Stimulated activated effector memory CD8-positive, alpha-beta T cell treated with anti-CD3 and anti-CD28 coated beads, Interleukin-12 subunit alpha, Interleukin-12 subunit beta, amount 100 ng/mL, for 72 hours (primary cell): ENCODE data around the gene SMIM13.

Experiments used
- ATAC-seq: fragments of 150-1000 bp; cut with Tn5 transposase; 2 replicates; pipeline ENCODE4 v1.10.0; 2021
- DNase-seq, 2 donors: peaks; one replicate each; pipeline ENCODE4 v3.0.0; 2021 to 2022; ENCODE audit warnings: low spot score in 2 of 2
- H3K27ac Mint-ChIP-seq: one replicate; pipeline ENCODE4 v1.8.0; 2022; ENCODE audit warnings: mild to moderate bottlenecking, mixed read lengths
- H3K36me3 Mint-ChIP-seq: one replicate; pipeline ENCODE4 v1.8.0; 2022; ENCODE audit warnings: mild to moderate bottlenecking, mixed read lengths
- H3K4me1 Mint-ChIP-seq: one replicate; pipeline ENCODE4 v1.8.0; 2022; ENCODE audit warnings: mixed read lengths
- H3K4me3 Mint-ChIP-seq: one replicate; pipeline ENCODE4 v1.8.0; 2022; ENCODE audit warnings: mild to moderate bottlenecking, mixed read lengths
- H3K9me3 Mint-ChIP-seq: one replicate; pipeline ENCODE4 v1.8.0; 2022; ENCODE audit warnings: mixed read lengths

The SMIM13 gene

GRCh38 chr6:11128608-11129007, 35.0 kb downstream of the SMIM13 start:
- DNase-seq (no peak), ATAC-seq (no peak)
- Mint-ChIP-seq H3K27ac (no peak overlapping the region), H3K4me1 (peaks cover 31% of the 10 kb centered on the region), H3K4me3 (no peak overlapping the region), H3K9me3 (no peaks in the 10 kb centered on the region), H3K36me3 (no peaks in the 10 kb centered on the region)

GRCh38 chr6:11129908-11130565, 36.4 kb downstream of the SMIM13 start:
- ATAC-seq, result no peak
- H3K4me3 Mint-ChIP-seq, result no peak overlapping the region
- H3K36me3 Mint-ChIP-seq, result peaks cover 10% of the 10 kb centered on the region
- no peaks in the 10 kb centered on the region for H3K9me3 Mint-ChIP-seq
- peaks cover 31% of the 10 kb centered on the region for H3K4me1 Mint-ChIP-seq
- peak overlapping the region; percentile 14 for H3K27ac Mint-ChIP-seq
- DNase-seq, result no peak

DNA sequence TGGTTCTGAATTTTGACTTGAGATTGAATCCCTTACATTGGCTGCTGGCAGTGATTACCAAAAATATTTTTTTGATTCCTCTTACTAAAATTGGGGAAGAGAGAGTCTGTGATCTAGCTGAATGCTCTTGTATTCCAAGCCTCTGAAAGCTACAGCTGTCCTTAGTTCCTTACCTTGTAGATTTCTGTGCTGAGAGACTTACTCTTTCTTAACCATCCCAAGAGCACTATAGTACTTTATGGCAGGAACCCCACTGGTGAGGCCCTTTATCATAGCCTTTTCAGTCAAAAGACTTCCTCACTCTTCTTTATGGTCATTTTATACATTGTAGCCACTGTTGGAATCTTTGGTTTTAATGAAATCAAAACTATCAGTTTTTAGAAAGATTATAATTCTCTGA, 37.0 kb downstream of the SMIM13 start:
- peaks cover 31% of the 10 kb centered on the region for H3K4me1 Mint-ChIP-seq
- H3K4me3 Mint-ChIP-seq, result no peak overlapping the region
- peak overlapping the region; percentile 14 for H3K27ac Mint-ChIP-seq

GRCh38 chr6:11132194-11132888, 38.7 kb downstream of the SMIM13 start:
- peaks cover 18% of the 10 kb centered on the region for H3K36me3 Mint-ChIP-seq
- H3K9me3 Mint-ChIP-seq, result no peaks in the 10 kb centered on the region
- DNase-seq, result no peak
- no peak for ATAC-seq
- peaks cover 19% of the 10 kb centered on the region for H3K4me1 Mint-ChIP-seq
- no peak overlapping the region for H3K27ac Mint-ChIP-seq
- no peak overlapping the region for H3K4me3 Mint-ChIP-seq

More for the DNA sequence above, 37.0 kb downstream of the SMIM13 start:
- ATAC-seq (no peak), DNase-seq (no peak)
- H3K36me3 Mint-ChIP-seq, result peaks cover 14% of the 10 kb centered on the region
- no peaks in the 10 kb centered on the region for H3K9me3 Mint-ChIP-seq

DNA sequence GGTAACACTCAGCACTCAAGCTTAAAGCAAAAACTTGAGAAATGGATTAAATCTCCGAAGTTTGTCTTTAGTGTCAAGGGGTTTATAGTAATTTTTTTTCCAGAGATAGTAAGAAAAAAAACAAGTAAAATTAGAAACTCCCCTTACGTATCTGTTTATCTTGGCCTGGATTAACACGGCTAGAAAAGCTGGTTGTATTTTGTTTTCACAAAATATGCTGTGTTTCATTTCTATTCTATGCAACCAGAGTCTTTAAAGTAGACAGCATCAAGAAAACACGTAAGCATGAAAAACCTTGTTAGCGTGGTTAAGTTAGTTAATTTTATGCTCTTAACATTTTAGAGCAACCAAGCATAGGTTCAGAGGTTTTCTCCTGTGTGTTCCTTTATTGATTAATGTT, 39.6 kb downstream of the SMIM13 start:
- H3K4me3 Mint-ChIP-seq, result no peak overlapping the region

GRCh38 chr6:11136809-11137208, 43.2 kb downstream of the SMIM13 start:
- no peak for ATAC-seq
- no peaks in the 10 kb centered on the region for H3K9me3 Mint-ChIP-seq

More for the DNA sequence above, 39.6 kb downstream of the SMIM13 start:
- Mint-ChIP-seq H3K36me3 (peaks cover 18% of the 10 kb centered on the region), H3K9me3 (no peaks in the 10 kb centered on the region), H3K4me1 (peaks cover 16% of the 10 kb centered on the region), H3K27ac (no peak overlapping the region)
- DNase-seq (no peak), ATAC-seq (no peak)

DNA sequence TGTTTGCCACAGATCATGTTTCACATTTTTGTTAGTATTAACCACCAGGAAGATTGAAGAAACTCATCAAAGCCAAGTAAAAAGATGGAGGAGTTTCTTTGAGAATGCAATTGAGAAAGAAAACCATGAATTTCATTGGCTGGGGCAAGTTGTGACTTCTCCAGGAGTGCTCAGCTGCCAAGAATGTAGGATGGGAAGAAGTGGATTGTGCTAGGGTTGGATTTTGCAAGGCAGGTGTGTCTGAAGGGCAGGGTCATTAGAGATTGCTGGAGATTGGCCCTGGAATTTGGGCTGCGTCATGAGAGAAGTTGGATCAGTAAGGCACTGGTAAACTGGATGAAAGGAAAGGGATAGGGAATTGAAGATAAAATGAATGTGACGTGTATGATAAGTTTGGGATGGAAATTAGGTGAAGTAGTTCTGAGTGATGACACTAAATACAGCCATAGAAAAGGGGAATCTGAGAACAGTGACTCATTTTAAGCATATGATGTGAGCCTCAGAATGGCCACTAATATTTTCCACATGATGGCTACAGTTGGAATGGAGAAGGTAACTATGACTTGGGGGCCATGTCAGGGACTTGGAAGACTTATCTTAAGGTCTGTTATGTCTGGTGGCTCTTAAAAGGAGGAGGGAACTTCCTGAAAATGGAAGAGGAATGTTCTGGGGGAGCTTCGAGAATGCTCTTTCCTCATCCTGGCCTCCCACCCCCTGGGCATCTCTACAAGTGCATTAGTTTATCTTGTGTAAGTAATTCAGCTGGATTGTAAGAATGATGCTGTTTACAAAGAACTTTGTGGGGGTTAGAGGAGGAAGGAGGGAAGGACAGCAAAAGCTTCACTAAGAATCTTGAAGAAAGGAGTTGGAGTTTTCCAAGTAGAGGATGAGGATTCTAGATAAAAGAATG, 45.7 kb downstream of the SMIM13 start:
- Mint-ChIP-seq H3K27ac (peak overlapping the region; percentile 8), H3K36me3 (peaks cover 15% of the 10 kb centered on the region), H3K4me3 (no peak overlapping the region), H3K4me1 (peaks cover 17% of the 10 kb centered on the region), H3K9me3 (no peaks in the 10 kb centered on the region)
- ATAC-seq (peak; percentile 82), DNase-seq (no peak)

More at GRCh38 chr6:11136809-11137208, 43.2 kb downstream of the SMIM13 start:
- H3K36me3 Mint-ChIP-seq, result peaks cover 18% of the 10 kb centered on the region
- no peak overlapping the region for H3K27ac Mint-ChIP-seq
- H3K4me3 Mint-ChIP-seq, result no peak overlapping the region
- H3K4me1 Mint-ChIP-seq, result peaks cover 10% of the 10 kb centered on the region
- no peak for DNase-seq

GRCh38 chr6:11140056-11140455, 46.4 kb downstream of the SMIM13 start:
- H3K9me3 Mint-ChIP-seq, result no peaks in the 10 kb centered on the region
- peaks cover 8% of the 10 kb centered on the region for H3K36me3 Mint-ChIP-seq
- peak overlapping the region; percentile 8 for H3K27ac Mint-ChIP-seq
- DNase-seq, result no peak
- no peak for ATAC-seq
- H3K4me3 Mint-ChIP-seq, result no peak overlapping the region
- peaks cover 22% of the 10 kb centered on the region for H3K4me1 Mint-ChIP-seq

GRCh38 chr6:11141295-11141694, 47.7 kb downstream of the SMIM13 start:
- Mint-ChIP-seq H3K27ac (no peak overlapping the region), H3K4me3 (no peak overlapping the region), H3K9me3 (no peaks in the 10 kb centered on the region), H3K4me1 (peaks cover 22% of the 10 kb centered on the region), H3K36me3 (no peaks in the 10 kb centered on the region)
- ATAC-seq, result no peak
- no peak for DNase-seq

DNA sequence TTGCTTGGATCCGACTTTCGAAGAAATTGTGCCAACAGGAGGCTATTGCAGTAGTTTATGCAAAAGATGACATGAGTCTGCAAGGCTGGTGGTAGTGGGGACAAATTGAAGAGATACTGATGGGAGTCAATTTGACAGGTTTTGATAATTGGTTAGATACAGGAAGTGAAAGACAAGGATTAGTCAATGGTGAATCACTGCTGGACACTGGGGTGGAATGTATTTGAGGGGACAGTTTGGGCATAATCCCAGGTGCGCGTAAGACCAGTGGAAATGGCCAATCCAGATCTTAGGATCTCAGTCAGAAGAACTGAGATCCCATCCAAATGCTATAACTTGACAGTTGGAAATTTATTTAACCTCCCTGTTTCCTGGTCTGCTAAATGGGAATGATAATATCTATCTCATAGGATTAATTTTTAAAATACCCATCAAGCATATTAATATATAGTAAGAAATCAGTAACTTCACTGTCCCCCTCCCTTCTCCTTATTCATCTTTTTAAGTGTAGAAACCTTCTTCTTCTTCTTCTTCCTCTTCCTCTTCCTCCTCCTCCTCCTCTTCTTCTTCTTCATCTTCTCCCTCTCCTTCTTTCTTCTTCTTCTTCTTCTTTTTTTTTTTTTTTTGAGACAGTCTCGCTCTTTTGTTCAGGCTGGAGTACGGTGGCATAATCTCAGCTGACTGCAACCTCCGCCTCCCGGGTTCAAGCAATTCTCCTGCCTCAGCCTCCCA, 48.8 kb downstream of the SMIM13 start:
- no peak for ATAC-seq
- Mint-ChIP-seq H3K9me3 (no peaks in the 10 kb centered on the region), H3K27ac (no peak overlapping the region), H3K4me3 (no peak overlapping the region), H3K4me1 (peaks cover 22% of the 10 kb centered on the region), H3K36me3 (no peaks in the 10 kb centered on the region)
- DNase-seq, result no peak

GRCh38 chr6:11143394-11144371, 50.0 kb downstream of the SMIM13 start:
- Mint-ChIP-seq H3K4me1 (peaks cover 22% of the 10 kb centered on the region), H3K36me3 (no peaks in the 10 kb centered on the region), H3K4me3 (no peak overlapping the region), H3K9me3 (no peaks in the 10 kb centered on the region), H3K27ac (no peak overlapping the region)
- DNase-seq (no peak), ATAC-seq (peak; percentile 43)

DNA sequence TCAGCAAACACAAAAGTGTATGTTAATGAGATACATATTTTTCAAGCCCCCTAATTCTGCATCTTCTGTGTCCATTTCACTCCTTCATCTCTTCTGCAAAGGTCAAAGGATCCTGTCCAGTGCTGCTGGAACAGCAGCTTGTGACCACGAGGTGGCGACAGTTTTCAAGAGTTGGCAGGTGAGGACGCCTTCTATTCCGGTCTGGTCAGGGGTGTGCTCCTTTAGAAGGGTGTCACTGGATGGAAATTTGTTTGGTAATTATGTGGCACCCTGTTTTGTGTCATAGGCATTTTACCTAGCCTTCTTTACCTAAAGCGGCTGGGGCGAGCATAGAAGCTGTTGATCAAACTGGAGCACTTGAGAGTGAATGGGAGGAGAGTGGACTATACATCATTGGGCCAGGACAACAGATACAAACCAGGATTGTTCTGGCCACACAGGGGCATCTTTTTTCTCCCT, 50.8 kb downstream of the SMIM13 start:
- DNase-seq (peak; percentile 63 to 84), ATAC-seq (peak; percentile 91)
- H3K4me1 Mint-ChIP-seq, result peaks cover 15% of the 10 kb centered on the region
- H3K4me3 Mint-ChIP-seq, result no peak overlapping the region
- H3K9me3 Mint-ChIP-seq, result no peaks in the 10 kb centered on the region
- H3K36me3 Mint-ChIP-seq, result no peaks in the 10 kb centered on the region
- no peak overlapping the region for H3K27ac Mint-ChIP-seq

DNA sequence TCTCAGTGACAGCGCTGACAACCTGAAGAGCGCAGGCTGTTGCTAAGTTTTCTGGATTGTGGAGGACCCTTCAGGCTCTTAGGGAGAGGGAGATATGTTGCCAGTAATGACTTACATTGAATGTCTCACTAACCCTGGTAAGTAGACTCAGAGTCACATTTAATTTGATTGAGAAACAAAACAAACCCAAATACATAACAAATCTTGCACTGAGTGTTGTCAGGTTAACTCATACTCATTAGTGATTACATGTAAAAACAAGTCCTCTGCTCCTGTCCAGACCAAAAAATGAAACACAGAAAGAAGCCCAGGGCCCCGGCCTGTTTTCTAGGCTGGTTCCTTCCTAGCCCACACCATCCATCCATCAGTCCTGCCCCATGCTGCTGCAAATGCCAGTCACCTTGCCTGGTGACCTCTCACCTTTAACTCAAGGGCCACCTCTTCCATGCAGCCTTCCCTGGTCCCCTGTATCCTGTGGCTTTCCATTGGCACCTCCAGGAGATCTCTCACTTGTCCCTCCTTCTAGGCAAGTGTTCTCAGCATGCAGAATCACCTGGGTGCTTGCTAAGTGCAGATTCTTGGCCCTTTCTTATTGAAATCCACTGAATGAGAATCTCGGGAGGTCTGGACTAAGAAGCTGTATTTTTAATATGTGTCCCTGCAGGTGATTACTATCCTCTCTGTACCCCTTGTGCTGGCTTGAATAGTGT, 52.6 kb downstream of the SMIM13 start:
- H3K36me3 Mint-ChIP-seq, result no peaks in the 10 kb centered on the region
- H3K27ac Mint-ChIP-seq, result no peak overlapping the region
- DNase-seq, result no peak
- ATAC-seq, result no peak
- no peak overlapping the region for H3K4me3 Mint-ChIP-seq
- H3K4me1 Mint-ChIP-seq, result peaks cover 11% of the 10 kb centered on the region
- no peaks in the 10 kb centered on the region for H3K9me3 Mint-ChIP-seq
